Skeletal muscle satellite cell (primary cell): ENCODE measurements around the gene RPS4Y1. TPM values are rescaled to one million over a fixed set of nuclear protein-coding genes. Genes with fewer than 3 reads are reported as not detected.

Experiments
- H3K27me3 ChIP-seq: 2 replicates; pipeline ENCODE4 v1.7.0; 2013; ENCODE audit warnings: low read length; ENCODE audit not compliant: control insufficient read depth, insufficient read depth
- H3K36me3 ChIP-seq: 2 replicates; pipeline ENCODE4 v1.7.0; 2013; ENCODE audit warnings: mild to moderate bottlenecking, control low read depth, low read length; ENCODE audit not compliant: insufficient read depth
- H3K4me1 ChIP-seq: 2 replicates; pipeline ENCODE4 v1.7.0; 2013; ENCODE audit warnings: low read length; ENCODE audit not compliant: control insufficient read depth, insufficient read depth
- H3K4me2 ChIP-seq: 2 replicates; pipeline ENCODE4 v1.7.0; 2013; ENCODE audit warnings: mild to moderate bottlenecking, low read length
- H3K4me3 ChIP-seq: 2 replicates; pipeline ENCODE4 v1.7.0; 2013; ENCODE audit warnings: low read length
- H3K9ac ChIP-seq: 2 replicates; pipeline ENCODE4 v1.7.0; 2013; ENCODE audit warnings: mild to moderate bottlenecking, low read depth, low read length, moderate library complexity
- H3K9me3 ChIP-seq: replicated peaks from 2 replicates; pipeline ENCODE4 v1.7.0; 2013; ENCODE audit warnings: mild to moderate bottlenecking, control low read depth, low read length
- small RNA-seq: library from RNA; depleted of rRNA; stranded (forward); fragments of <200 nt; gene quantifications from one replicate; pipeline ENCODE3, GENCODE V24; 2012

RPS4Y1 gene

GRCh38 chrY:2885880-2886279, 44.5 kb downstream of the RPS4Y1 start:
- Histone ChIP-seq H3K4me1 (no peaks in the 10 kb centered on the region), H3K36me3 (no peaks in the 10 kb centered on the region), H3K9me3 (no peaks in the 10 kb centered on the region), H3K4me2 (no peak overlapping the region), H3K4me3 (no peak overlapping the region), H3K9ac (no peak overlapping the region), H3K27me3 (no peaks in the 10 kb centered on the region)

GRCh38 chrY:2887386-2887785, 46.0 kb downstream of the RPS4Y1 start:
- no peaks in the 10 kb centered on the region for H3K36me3 ChIP-seq
- no peaks in the 10 kb centered on the region for H3K27me3 ChIP-seq
- no peak overlapping the region for H3K9ac ChIP-seq
- no peak overlapping the region for H3K4me2 ChIP-seq
- no peak overlapping the region for H3K4me3 ChIP-seq
- H3K4me1 ChIP-seq, result no peaks in the 10 kb centered on the region
- H3K9me3 ChIP-seq, result no peaks in the 10 kb centered on the region

- no peak overlapping the region for H3K9ac ChIP-seq
Observed at GRCh38 chrY:2887955-2888354, 46.6 kb downstream of the RPS4Y1 start.

GRCh38 chrY:2893471-2893870, 52.1 kb downstream of the RPS4Y1 start:
- Histone ChIP-seq H3K4me2 (no peak overlapping the region), H3K4me1 (no peaks in the 10 kb centered on the region), H3K4me3 (no peak overlapping the region), H3K9me3 (no peaks in the 10 kb centered on the region), H3K27me3 (no peaks in the 10 kb centered on the region), H3K36me3 (no peaks in the 10 kb centered on the region), H3K9ac (no peak overlapping the region)

More at GRCh38 chrY:2887955-2888354, 46.6 kb downstream of the RPS4Y1 start:
- Histone ChIP-seq H3K36me3 (no peaks in the 10 kb centered on the region), H3K4me3 (no peak overlapping the region), H3K27me3 (no peaks in the 10 kb centered on the region), H3K9me3 (no peaks in the 10 kb centered on the region), H3K4me2 (no peak overlapping the region), H3K4me1 (no peaks in the 10 kb centered on the region)

- no peaks in the 10 kb centered on the region for H3K36me3 ChIP-seq
- H3K4me2 ChIP-seq, result no peak overlapping the region
- no peak overlapping the region for H3K9ac ChIP-seq
- H3K4me1 ChIP-seq, result no peaks in the 10 kb centered on the region
- H3K27me3 ChIP-seq, result no peaks in the 10 kb centered on the region
- no peaks in the 10 kb centered on the region for H3K9me3 ChIP-seq
- no peak overlapping the region for H3K4me3 ChIP-seq
Observed at GRCh38 chrY:2896050-2896449, 54.6 kb downstream of the RPS4Y1 start.

- Histone ChIP-seq H3K4me3 (no peak overlapping the region), H3K27me3 (no peaks in the 10 kb centered on the region), H3K4me1 (no peaks in the 10 kb centered on the region), H3K4me2 (no peak overlapping the region), H3K36me3 (no peaks in the 10 kb centered on the region), H3K9me3 (no peaks in the 10 kb centered on the region), H3K9ac (no peak overlapping the region)
Observed at GRCh38 chrY:2907356-2907755, 66.0 kb downstream of the RPS4Y1 start.

- Histone ChIP-seq H3K9me3 (no peaks in the 10 kb centered on the region), H3K36me3 (no peaks in the 10 kb centered on the region), H3K4me3 (no peak overlapping the region), H3K9ac (no peak overlapping the region), H3K4me2 (no peak overlapping the region), H3K4me1 (no peaks in the 10 kb centered on the region), H3K27me3 (no peaks in the 10 kb centered on the region)
Observed at GRCh38 chrY:2913066-2913815, 71.8 kb downstream of the RPS4Y1 start.

Small RNA genes lying within 50 kb of the gene (small RNA-seq; reads per million reads assigned to genes)
- gene TOMM22P2, result not detected
